NCI-H2107 treated with DMSO at 0.1 percent for 48 hours (cell line): ENCODE measurements around the gene FBXW8.
A peak's percentile ranks its signal among the peaks of the same experiment; 100 is the strongest.

Experiments
- DNase-seq: peaks from one replicate; lab custom pipeline; 2025; ENCODE audit not compliant: unreplicated experiment; lab: John Stamatoyannopoulos, UW

FBXW8 gene

DNA sequence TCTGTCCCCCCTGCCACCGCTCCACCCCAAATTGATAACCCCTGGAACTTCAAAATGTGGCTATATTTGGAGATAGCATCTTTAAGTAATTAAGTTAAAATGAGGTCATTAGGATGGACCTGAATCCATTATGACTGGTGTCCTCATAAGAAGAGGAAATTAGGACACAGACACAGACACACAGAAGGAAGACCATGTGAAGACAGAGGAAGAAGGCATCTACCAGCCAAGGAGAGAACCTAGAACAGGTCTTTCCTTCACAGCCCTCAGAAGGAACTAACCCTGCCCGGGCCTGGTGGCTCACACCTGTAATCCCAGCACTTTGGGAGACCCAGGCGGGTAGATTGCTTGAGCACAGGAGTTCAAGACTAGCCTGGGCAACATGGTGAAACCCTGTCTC, 25.9 kb upstream of the FBXW8 start:
- no peak for DNase-seq

DNA sequence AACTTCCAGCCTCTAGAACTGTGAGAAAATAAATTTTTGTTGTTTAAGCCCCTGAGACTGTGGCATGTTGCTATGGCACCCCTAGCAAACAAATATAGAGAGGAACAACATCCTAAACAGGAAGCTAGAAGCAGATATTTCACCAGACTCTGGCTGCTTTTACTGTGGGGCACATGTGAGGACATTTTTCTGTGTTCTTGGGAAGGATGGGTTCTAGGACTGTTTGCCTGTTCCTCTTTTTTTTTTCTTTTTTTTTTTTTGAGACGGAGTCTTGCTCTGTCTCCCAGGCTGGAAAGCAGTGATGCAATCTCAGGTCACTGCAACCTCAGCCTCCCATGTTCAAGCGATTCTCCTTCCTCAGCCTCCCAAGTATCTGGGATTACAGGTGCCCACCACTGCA, 25.3 kb upstream of the FBXW8 start:
- no peak for DNase-seq

DNA sequence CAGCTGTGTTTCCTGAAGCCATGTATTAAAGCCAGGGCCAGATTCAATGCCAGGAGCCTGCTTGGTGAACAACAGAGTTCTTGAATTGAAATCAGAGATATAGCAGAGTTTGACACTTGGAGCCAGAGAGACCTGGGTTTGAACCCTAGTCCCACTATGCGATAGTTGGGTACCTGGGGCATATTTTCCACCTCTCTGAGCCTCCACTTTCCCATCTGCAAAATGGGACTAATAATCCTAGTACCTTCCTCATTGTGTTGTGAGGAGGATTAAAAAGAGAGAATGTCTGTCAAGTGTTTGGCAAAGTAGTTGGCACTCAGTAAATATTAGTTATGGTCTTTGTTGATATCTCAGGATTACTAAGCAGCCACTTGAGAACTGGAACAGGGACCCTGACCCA, 23.5 kb upstream of the FBXW8 start:
- no peak for DNase-seq

DNA sequence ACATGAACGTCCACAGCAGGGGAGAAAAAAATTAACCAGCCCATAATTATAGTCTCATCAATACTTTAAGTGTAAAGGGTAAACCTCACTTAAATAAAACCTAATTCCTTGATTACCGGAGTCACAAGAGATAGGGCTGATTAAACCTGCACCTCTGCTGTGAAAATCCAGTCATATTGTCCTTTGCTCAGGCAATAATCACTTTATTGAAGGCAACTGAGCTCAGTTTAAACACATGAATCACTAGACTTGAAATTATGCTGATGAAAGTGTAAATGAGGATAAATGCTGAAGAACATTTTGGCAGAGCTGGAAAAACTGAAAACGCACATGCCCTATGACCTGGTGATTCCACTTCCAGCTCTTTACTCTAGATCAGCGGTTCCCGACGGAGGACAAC, 22.9 kb upstream of the FBXW8 start:
- no peak for DNase-seq

DNA sequence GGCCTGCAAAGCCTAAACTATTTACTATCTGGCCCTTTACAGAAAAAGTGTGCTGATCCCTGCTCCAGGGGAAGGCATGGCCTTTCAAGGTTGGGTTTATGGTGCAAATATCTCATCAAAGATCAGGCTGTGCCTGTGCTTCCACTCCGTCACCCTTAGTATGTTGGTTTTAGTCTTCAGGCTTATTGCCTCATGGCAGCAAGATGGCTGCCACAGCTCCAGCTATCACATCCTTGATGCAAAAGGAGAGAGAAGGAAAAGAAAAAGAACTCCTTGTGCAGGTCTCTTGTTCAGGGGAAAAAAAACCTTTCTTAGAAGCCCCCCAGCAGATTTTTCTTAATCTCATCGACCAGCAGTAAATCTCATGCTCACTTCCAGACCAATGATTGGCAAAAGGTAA, 20.4 kb upstream of the FBXW8 start:
- no peak for DNase-seq

DNA sequence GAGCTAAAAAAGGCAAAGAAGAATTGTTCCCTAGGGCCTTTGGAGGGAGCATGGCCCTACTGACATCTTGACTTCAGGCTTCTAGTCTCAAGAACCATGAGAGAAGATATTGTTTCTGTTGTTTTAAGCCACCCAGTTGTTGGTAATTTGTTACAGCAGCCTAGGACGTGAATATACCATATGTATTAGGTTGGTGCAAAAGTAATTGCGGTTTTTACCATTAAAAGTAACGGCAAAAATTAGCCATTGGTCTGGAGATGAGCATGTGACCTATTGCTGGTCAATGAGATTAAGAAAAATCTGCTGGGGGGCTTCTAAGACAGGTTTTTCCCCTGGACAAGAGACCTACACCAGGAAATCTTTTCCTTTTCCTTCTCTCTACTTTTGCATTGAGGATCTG, 19.7 kb upstream of the FBXW8 start:
- no peak for DNase-seq

DNA sequence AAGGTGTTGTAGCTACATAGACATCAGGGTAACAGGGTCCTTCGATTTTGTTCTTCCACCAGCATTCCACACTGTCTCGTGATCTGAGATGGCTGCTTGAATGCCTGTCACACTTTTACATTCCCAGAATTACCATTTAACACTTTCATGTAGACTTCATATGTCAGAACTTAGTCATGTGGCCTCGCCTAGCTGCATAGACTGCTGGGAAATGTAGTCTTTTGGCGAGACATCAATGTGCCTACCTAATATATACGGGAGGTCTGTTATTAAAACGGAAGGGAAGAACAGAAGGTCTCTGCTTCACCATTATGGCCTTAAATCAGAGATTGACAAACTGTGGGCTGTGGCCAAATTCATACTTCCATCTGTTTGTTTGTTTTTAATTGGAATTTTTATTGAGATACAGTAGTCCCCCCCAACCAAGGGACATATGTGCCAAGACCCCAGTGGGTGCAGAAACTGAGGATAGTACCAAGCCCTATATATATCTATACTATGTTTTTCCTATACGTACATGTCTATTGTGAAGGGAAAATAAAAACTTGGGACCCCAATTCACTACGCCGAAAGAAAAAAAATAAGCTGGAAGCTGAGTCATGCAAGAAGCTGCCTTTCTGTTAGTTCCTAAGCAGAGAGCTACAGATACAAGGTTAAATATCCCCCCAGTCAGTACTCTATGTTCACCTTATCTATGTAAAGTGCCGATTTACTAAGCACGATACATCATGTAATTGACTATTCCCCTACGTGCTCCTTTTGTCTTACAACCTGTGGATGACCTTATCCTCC, 18.2 kb upstream of the FBXW8 start:
- no peak for DNase-seq

DNA sequence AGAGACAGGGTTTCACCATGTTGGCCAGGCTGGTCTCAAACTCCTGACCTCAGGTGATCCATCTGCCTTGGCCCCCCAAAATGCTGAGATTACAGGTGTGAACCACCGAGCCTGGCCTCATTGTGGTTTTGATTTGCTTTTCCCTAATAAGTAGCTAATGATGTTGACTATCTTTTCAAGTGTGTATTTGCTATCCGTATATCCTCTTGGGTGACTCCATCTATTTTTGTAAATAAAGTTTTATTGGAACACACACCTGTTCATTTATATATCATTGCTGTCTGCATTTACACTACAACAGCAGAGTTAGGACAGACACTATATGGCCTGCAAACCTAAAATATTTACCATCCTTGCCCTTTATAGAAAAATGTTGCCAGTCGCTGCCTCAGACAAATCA, 15.8 kb upstream of the FBXW8 start:
- DNase-seq: no peak

DNA sequence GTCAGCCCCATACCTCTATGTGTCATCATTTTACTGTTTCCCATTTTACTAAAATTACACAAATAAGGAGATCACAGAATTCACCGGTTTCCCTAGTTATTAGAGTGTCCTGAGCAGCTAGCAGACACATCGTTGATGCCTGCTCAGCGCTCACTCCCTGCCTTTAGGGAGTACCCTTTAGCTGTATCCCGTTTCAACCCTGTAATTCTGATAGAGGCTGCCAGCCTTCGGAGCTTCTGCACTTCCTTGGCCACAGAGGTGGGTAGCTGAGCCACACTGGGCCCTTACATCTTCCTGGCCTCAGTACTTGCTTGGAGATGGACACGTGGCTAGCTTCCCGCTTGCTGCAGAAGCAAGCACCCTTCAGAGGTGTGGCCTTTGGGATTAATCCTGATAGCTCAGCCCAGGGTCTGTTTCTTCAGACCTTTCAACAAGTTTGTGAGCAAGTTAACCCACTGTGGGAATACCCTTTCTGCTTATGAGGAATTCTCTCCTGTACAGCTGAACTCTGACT, 14.3 kb upstream of the FBXW8 start:
- no peak for DNase-seq

DNA sequence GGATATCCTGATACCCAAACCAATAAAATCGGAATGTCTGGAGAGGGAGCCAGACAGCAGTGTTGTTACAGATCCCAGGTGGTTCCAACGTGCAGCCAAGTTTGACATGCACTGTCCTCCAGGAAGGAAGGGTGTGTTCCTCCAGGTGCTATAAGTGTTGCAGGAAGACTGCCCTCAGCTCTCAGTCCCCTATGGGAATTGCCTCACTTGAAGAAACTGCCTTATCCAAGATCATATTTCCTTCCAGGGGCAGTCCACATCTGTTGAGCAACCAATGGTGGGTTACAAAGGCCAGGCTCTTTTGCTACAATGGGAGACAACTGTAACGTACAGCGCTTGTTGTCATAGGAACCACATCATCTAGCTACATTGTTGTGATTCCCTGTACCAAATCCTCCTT, 13.3 kb upstream of the FBXW8 start:
- DNase-seq: no peak

DNA sequence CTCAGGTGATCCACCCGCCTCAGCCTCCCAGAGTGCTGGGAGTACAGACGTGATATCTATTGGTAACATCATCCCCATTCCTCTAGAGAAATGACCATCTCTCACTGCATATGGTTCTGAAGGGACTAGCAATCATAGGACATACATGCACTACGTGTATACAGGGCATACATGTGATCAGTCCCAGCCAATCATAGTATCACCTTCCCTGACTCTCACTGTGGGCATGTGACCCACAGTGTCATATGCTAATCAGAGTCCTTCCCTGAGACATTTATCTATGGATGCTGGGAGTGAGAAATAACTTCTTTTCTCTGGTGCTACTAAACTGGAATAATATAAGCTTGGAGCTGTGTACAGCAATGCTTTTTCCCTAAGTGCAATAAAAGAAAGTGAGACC, 12.1 kb upstream of the FBXW8 start:
- no peak for DNase-seq

DNA sequence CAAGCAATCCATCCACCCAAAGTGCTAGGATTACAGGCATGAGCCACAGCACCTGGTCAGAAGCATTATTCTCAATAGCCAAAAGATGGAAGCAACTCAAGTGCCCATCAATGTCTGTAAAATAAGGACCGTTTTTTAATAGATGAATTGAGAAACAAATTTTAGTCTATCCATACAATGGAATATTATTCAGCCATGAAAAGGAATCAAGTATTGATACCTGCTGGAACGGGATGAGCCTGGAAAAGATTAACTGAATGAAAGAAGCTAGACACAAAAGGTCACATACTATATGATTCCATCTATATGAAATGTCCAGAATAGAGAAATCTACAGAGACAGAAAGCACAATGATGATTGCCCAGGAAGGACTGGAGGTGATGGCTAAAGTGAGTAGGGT, 9.1 kb upstream of the FBXW8 start:
- no peak for DNase-seq

DNA sequence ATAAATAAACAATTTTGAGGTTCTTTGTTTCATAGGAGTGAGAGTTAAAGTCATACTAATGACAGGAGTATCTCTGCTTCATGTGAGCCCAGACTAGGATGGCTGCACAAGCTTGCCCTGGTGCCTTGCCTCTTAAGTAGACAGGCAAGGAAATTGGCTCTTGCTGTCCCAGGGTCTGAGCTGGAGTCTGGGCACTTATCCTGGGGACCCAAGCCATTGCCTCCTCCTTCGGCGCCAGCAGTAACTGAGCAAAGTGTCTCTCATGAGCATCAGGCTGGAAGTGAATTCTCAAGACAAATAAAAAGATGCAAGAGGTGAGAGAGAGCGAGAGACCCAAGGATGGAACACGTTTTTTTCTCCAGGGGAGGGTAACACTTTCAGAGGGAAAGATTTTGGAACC, 6.9 kb upstream of the FBXW8 start:
- no peak for DNase-seq

DNA sequence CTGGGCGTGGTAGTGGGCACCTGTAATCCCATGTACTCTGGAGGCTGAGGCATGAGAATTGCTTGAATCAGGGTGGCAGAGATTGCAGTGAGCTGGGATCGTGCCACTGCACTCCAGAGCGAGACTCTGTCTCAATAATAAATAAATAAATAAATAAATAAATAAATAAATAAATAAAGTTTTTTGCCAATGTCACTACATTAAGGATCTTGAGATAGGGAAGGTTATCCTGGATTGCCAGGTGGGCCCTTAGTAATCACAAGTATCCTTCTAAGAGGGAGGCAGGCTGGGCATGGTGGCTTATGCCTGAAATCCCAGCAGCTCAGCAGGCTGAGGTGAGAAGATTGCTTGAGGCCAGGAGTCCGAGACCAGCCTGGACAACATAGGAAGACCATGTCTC, 4.5 kb upstream of the FBXW8 start:
- no peak for DNase-seq

DNA sequence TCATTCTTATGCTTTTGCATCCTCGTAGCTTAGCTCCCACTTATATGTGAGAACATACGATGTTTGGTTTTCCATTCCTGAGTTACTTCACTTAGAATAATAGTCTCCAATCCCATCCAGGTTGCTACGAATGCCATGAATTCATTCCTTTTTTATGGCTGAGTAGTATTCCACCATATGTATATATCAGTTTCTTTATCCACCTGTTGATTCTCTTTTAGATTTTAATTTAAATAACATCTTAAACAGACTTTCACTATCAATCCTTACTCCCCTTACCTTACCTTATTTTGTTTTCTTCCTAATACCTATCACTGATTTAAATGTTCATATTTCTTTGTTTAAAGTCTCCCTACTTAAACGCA, 488 bp upstream of the FBXW8 start:
- DNase-seq: no peak

DNA sequence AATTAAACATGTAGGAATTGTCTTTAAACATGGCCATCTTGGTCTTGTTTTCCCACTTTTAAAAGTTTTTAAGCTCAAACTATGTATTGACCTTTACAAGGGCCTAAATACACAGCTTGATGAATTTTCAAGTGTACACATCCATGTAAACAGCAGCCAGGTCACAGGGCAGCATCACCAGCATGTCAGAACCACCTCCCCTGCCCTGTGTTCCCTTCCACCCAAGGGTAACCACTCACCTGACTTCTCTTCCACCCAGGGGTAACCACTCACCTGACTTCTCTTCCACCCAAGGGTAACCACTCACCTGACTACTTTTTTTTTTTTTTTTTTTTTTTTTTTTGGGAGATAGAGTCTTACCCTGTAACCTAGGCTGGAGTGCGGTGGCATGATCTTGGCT, 4.6 kb downstream of the FBXW8 start:
- no peak for DNase-seq

DNA sequence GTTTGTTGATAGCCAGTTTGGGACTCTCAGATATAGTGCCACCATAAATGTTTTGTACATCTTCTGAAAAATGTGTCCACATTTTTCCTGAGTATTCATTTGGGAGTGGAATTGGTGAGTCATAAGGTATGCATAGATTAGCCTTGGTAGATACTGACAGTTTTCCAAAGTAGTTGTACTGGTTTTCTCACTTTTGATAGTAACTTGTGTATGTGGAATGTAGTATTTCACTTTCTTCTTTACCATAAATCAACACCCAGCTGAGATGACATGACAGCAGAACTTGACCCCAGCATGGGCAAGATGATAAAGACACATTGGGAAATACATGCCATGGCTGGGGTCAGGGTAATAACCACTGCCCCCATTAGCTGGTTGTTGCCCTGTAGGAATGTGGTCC, 5.4 kb downstream of the FBXW8 start:
- no peak for DNase-seq

DNA sequence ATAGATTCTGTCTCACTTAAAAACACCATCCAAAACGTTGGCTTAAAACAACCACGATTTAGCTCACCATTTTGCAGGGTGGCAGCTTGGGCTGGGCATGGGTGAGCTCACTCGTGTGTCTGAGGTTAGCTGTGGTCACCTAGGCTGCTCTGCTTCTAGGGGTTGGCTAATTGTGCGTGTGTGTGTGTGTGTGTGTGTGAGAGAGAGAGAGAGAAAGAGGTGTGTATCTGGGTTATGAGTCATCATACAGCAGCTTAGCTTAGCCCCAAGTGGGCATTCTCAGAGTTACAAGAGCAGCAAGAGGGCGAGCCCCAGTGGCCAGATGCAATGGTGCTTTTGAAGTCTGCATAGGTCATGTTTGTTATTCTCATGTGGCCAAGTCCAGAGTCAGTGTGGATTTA, 6.0 kb downstream of the FBXW8 start:
- peak; percentile 67 for DNase-seq

DNA sequence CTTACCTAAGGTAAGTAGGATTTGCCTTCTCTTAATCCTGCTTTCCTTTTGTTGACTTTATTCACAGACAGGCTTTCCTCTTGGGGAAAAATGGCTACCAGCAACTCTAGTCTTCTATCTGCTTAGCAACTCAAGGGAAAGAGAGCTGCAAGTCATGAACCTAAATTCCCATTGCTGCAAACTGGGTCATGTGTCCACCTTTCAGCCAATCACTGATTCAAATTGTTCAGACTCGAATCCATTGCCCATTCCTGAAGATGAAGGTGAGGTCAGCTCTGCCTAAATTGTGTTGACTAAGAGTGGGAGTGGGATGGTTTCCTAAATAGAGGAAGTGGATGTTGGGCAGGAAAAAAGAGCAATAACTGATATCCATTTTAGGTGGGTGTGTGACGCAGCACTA, 7.7 kb downstream of the FBXW8 start:
- no peak for DNase-seq

DNA sequence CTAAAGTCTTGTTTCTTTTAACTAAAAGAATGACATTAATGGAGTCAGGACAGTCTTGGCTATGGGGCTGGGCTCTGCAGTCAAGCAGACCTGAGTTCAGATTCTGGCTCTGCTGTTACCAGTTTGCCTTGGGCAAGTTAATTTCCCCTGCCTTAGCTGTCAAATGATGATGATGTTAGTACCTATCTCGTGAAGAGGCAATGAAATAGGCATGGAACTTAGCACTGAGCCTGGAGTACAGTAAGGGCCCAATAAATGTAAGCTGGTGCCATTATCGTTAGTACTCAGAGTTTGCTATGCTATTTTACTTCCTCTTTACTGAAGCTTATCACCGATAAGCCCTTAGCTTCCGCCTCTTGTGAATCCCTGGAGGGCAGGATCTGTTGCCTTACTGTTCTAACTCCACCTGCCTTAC, 8.5 kb downstream of the FBXW8 start:
- peak; percentile 41 for DNase-seq

DNA sequence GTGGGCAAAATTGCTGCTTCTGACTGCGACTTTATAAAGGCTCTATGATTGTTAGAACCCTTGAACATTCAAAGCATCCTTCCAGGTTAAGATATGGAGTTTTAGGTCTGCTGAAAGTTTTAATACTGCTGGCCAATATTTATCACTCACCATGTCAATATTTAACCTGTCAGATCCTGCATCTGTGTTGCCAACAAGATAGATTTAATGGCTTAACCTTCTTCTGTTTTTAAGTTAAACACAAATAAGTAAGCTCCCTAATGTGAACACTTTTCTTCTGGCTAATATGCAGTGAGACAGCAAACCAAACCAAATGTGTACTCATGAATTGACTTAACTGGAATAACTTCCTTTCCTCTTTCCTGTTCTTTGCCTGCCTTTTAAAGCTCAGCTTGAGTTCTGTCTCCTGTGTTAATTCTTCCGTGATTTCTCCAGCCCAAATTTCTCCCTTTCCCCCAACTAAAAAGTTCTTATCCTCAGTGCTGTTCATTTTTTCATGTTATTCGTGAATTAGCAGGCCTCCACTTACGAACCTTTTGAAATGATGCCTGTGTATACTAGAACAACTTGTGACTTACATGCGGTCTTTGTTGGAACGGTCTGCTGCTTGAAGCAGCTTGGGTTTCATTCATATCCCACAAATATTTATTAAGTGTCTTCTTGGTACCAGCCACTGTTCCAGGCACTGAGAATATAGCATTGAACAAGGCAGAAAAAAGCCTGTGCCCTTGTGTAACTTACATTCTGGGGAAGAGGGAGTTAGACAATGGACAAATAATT, 9.1 kb downstream of the FBXW8 start:
- DNase-seq: no peak

DNA sequence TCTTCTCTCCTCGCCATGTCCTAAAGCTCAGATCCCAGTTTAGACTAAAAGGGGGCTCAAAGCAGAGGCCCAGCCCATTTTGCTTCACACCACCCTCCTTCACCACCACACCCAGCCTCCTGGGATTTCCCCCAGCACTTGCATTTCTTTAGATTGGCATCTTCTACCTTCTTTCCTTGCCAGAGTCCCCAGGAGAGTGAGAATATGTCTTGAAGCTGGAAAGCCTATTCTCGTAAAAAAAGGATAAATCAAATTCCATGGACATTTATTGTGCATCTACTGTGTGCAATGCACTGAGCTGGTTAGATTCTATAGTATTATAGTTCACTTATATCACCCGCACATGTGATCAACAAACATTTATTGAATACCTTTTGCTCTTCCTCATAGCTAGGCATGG, 10.2 kb downstream of the FBXW8 start:
- DNase-seq: no peak
